Right cardiac atrium (tissue), 5 donors: ENCODE data around the gene SLC39A11. TPM values are rescaled to one million over a fixed set of nuclear protein-coding genes. Genes with fewer than 3 reads are reported as not detected.

Experiments
- ATAC-seq, 2 donors: fragments of 200-7000 bp; cut with Tn5 transposase; one replicate each; pipeline versions ENCODE4 v1.8.0 to v1.9.1; 2020; ENCODE audit warnings: moderate library complexity in 2 of 2, mild to moderate bottlenecking in 1 of 2
- DNase-seq, 3 donors: peaks; one replicate each; pipeline ENCODE4 v3.0.0-alpha.2; 2020
- H3K27ac ChIP-seq: one replicate; pipeline ENCODE4 v1.5.1; 2013; ENCODE audit warnings: mild to moderate bottlenecking, low read length, control low read depth, moderate library complexity
- H3K27me3 ChIP-seq: one replicate; pipeline ENCODE4 v1.6.1; 2013; ENCODE audit not compliant: control insufficient read depth, insufficient read depth
- H3K4me1 ChIP-seq: one replicate; pipeline ENCODE4 v1.6.1; 2013; ENCODE audit warnings: low read length; ENCODE audit not compliant: control insufficient read depth, insufficient read depth
- H3K4me3 ChIP-seq: one replicate; pipeline ENCODE4 v1.5.1; 2013; ENCODE audit warnings: low read length, control low read depth
- H3K9me3 ChIP-seq: one replicate; pipeline ENCODE4 v1.6.1; 2013; ENCODE audit warnings: low read length; ENCODE audit not compliant: control insufficient read depth
- WGBS: extraction: QIAGEN DNeasy Blood & Tissue Kit; methylation state at CpG from one replicate; pipeline ENCODE4 v1.1.7; 2013; 5-methylcytosine and 5-hydroxymethylcytosine counted together
- intact Hi-C, 4 donors: fragments of 100-400 bp; cut with DNase I; formaldehyde crosslinking; loops; one replicate each; pipeline versions ENCODE4 v1.11.0 to v1.14.0; 2022 to 2023
- polyA plus RNA-seq: library from polyadenylated mRNA; stranded (reverse); fragments of 200-250 nt; gene quantifications from one replicate; pipeline ENCODE4 v1.2.3, GENCODE V29; 2013
- total RNA-seq, 4 donors: library from RNA; stranded (reverse); fragmentation: NEBNext Ultra II Directional; extraction: Animal tissue kit (Norgen Biotek cat#: 25700); gene quantifications; one replicate each; pipeline ENCODE4 v1.2.1, GENCODE V29; 2021
- donor health status: healthy with polysubstance abuse.
- donor health status: DM: no; HTN: yes; CAD: no.
- donor health status: DM: no; HTN: no; CAD: no.
- donor health status: DM: no; HTN: yes; CAD: no; lungs with severe emphysema.
- donor health status: DM: yes; HTN: yes; CAD: no.

Gene SLC39A11
- total and polyA plus RNA-seq, 5 donors: 3.2 to 12.6 (median 9.9) TPM

DNA sequence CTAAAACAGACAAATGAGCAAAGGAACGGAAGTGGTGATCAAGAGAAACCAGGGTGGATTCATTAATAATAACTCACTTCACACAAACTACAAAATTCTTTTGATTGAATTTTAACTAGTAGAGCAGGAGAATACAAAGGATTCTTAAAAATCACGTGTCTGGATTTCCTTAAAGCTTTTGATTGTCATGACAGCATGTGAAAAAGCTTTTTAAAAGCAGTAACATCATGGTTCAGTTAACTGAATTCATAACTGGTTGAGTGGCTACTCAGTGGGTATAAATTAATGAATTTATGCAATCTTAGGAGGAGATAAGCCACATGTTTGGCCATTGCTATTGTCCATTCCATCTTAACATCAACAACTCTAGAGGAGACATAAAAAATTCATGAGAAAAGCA, 333.2 kb downstream of the SLC39A11 start:
- Histone ChIP-seq H3K4me1 (no peaks in the 10 kb centered on the region), H3K9me3 (no peaks in the 10 kb centered on the region), H3K4me3 (no peak overlapping the region), H3K27me3 (no peaks in the 10 kb centered on the region), H3K27ac (no peak overlapping the region)
- 83% methylated on average over 2 of the region's 2 CpGs for WGBS
- ATAC-seq (no peak), DNase-seq (no peak)
- intact Hi-C loops: no loop called here

GRCh38 chr17:72756256-72756655, 336.2 kb downstream of the SLC39A11 start:
- H3K4me1 ChIP-seq: no peaks in the 10 kb centered on the region
- no peak overlapping the region for H3K27ac ChIP-seq
- no peak overlapping the region for H3K4me3 ChIP-seq
- 98% methylated on average over 3 of the region's 3 CpGs for WGBS
- no peak for ATAC-seq
- no peaks in the 10 kb centered on the region for H3K27me3 ChIP-seq
- no peaks in the 10 kb centered on the region for H3K9me3 ChIP-seq
- intact Hi-C loops: no loop called here
- DNase-seq: no peak

GRCh38 chr17:72754513-72754912, 338.0 kb downstream of the SLC39A11 start:
- H3K27me3 ChIP-seq: no peaks in the 10 kb centered on the region
- no peaks in the 10 kb centered on the region for H3K9me3 ChIP-seq
- DNase-seq (no peak), ATAC-seq (no peak)
- H3K4me3 ChIP-seq: no peak overlapping the region
- intact Hi-C loops: no loop called here
- no peak overlapping the region for H3K27ac ChIP-seq
- WGBS: 81% methylated on average over 6 of the region's 6 CpGs
- no peaks in the 10 kb centered on the region for H3K4me1 ChIP-seq

- no peaks in the 10 kb centered on the region for H3K4me1 ChIP-seq
- no peaks in the 10 kb centered on the region for H3K9me3 ChIP-seq
- WGBS: 77% methylated on average over 5 of the region's 5 CpGs
- no peak overlapping the region for H3K27ac ChIP-seq
- H3K27me3 ChIP-seq: no peaks in the 10 kb centered on the region
- DNase-seq (no peak), ATAC-seq (no peak)
- H3K4me3 ChIP-seq: no peak overlapping the region
- intact Hi-C loops: no loop called here
Observed at GRCh38 chr17:72751746-72752145, 340.7 kb downstream of the SLC39A11 start.

DNA sequence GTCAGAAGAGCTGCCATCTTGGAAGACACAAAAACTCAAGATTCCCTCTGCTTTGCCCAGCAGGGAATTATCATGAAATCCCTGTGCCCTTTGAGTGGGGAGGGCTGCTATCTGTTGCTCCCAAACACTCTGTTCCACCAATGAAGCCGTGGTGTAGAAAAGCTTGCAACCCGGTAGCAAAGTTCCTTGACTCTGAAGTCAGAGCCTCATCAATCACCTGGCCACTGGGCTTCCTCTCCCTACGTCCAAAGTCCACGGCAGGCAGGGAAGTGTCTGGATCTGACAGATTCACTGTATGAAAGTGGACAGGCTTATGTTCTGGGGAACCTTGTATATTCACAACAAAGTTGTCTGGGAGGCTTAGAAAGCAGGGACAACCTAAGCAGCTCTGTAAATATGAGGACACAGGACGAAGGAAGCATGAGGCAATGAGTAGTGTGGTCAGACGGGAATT, 343.3 kb downstream of the SLC39A11 start:
- H3K4me3 ChIP-seq: no peak overlapping the region

GRCh38 chr17:72747501-72747900, 345.0 kb downstream of the SLC39A11 start:
- Histone ChIP-seq H3K27me3 (no peaks in the 10 kb centered on the region), H3K27ac (no peak overlapping the region), H3K4me1 (no peaks in the 10 kb centered on the region), H3K4me3 (no peak overlapping the region), H3K9me3 (no peaks in the 10 kb centered on the region)
- intact Hi-C loops: no loop called here
- DNase-seq (no peak), ATAC-seq (no peak)
- WGBS: 56% methylated on average over 5 of the region's 5 CpGs

More for the DNA sequence above, 343.3 kb downstream of the SLC39A11 start:
- Histone ChIP-seq H3K27me3 (no peaks in the 10 kb centered on the region), H3K27ac (no peak overlapping the region), H3K9me3 (no peaks in the 10 kb centered on the region), H3K4me1 (no peaks in the 10 kb centered on the region)
- intact Hi-C loops: no loop called here
- 80% methylated on average over 6 of the region's 6 CpGs for WGBS
- ATAC-seq (no peak), DNase-seq (no peak)

DNA sequence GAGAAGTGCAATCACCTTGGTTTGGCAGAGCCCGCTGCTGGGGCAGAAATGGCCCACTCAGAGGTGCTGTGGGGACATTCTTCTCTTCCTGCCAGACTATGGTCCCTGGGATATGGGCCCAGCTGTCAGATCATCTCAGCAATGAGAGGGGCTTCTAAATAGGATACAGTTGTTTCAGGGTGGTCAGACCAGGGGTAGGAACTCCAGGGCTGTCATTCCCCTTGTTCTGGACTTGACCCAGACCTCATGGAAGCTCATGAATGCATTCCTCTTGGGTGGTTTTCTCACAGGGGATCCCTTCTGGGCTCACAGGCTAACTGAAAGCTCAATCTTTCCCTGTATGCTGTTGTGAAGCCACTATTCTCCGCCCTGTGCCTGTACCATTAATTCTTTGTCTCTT, 347.2 kb downstream of the SLC39A11 start:
- H3K9me3 ChIP-seq: no peaks in the 10 kb centered on the region
- no peak overlapping the region for H3K27ac ChIP-seq
- no peaks in the 10 kb centered on the region for H3K27me3 ChIP-seq
- ATAC-seq (no peak), DNase-seq (no peak)
- intact Hi-C loops: no loop called here
- H3K4me1 ChIP-seq: no peaks in the 10 kb centered on the region
- no peak overlapping the region for H3K4me3 ChIP-seq
- WGBS: 99% methylated on average over 2 of the region's 2 CpGs

DNA sequence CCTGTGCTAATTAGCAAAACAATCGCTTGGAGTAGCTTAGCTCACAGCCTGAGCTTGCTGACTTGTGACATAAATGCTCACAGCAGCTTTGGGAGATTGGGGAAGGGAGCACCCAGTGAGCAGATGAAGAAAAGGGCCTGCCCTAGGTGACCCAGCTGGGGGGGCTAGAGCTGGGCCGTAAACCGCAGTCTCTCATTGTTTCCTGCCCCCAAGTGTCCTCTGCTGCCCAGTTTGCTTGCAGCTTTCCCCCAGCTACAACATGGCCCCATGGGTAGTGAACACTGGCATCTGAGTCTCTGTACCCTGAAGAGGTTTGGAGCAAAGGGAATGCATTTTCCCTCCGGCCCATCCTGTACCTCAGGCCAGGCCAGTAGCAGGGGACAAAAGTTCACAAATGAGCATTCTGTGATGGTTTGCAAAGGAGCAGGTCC, 349.4 kb downstream of the SLC39A11 start:
- Histone ChIP-seq H3K4me1 (no peaks in the 10 kb centered on the region), H3K4me3 (no peak overlapping the region), H3K27me3 (no peaks in the 10 kb centered on the region), H3K27ac (no peak overlapping the region), H3K9me3 (no peaks in the 10 kb centered on the region)
- 81% methylated on average over 4 of the region's 4 CpGs for WGBS
- no peak for ATAC-seq
- DNase-seq: no peak
- intact Hi-C loops: no loop called here

DNA sequence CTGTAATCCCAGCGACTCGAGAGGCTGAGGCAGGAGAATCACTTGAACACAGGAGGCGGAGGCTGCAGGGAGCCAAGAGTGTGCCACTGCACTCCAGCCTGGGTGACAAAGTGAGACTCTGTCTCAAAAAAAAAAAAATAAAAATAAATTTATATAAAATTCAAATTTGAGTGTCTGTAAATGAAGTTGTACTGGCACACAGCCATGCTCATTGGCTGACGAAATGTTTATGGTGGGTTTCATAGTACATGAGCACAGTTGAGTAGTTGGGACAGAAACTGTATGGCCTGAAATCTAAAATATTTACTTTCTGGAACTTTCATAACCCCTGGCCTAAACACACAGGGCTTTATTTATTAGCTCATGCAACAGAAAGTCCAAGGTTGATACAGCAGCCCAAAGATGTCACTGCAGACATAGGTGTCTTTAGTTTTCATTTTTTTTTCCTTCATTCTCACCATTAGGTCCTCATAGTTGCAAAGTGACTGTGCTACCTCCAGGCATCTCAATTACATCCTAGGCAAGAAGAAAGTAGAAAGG, 355.3 kb downstream of the SLC39A11 start:
- no peak overlapping the region for H3K4me3 ChIP-seq
- DNase-seq (no peak), ATAC-seq (no peak)
- no peaks in the 10 kb centered on the region for H3K4me1 ChIP-seq
- intact Hi-C loops: no loop called here
- H3K27me3 ChIP-seq: no peaks in the 10 kb centered on the region
- H3K27ac ChIP-seq: no peak overlapping the region
- H3K9me3 ChIP-seq: no peaks in the 10 kb centered on the region
- WGBS: 96% methylated on average over 4 of the region's 4 CpGs

DNA sequence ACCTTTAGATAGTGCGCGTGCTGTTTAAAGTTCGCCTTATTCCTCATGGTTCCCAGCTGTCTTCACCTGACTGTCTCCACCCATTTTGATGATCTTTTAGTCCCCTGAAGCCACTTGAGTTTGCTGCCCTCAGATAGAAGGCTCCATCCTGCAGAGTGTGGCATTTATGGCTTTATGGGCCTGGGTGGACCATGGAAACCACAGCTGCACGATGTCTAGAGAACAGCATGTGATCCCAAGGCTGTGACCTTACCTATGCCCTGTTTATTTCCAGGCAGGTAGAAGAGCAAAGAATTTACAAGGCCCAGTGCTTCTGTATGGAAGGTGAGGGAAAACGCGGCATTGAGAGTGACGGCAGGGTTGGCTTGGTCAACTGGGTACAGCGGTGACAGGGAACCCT, 356.9 kb downstream of the SLC39A11 start:
- Histone ChIP-seq H3K27me3 (no peaks in the 10 kb centered on the region), H3K9me3 (no peaks in the 10 kb centered on the region), H3K4me3 (no peak overlapping the region), H3K27ac (no peak overlapping the region), H3K4me1 (no peaks in the 10 kb centered on the region)
- WGBS: 92% methylated on average over 8 of the region's 8 CpGs
- no peak for ATAC-seq
- DNase-seq: no peak
- intact Hi-C loops: no loop called here

GRCh38 chr17:72735048-72735447, 357.4 kb downstream of the SLC39A11 start:
- Histone ChIP-seq H3K4me1 (no peaks in the 10 kb centered on the region), H3K9me3 (no peaks in the 10 kb centered on the region), H3K4me3 (no peak overlapping the region), H3K27me3 (no peaks in the 10 kb centered on the region), H3K27ac (no peak overlapping the region)
- WGBS: 90% methylated on average over 10 of the region's 10 CpGs
- DNase-seq (no peak), ATAC-seq (no peak)
- intact Hi-C loops: no loop called here

DNA sequence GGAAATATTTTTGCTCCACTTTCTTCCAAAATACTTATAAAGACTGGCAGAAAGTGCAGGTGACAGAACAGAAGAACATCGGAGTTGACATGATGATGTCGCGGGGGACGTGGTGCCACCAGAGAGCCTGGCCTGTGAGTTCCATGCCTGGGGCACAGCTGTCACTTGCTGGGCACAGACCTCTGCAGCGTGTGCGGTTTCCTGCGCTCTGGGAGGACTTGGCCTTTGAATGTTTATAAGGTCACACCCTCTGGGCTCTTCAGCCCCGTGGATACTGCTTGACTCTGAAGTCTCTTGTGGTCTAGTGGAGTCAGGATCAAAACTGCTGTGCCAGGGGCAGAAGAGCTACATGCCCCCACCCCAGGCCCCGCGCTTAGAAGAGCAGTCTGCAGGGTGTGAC, 357.9 kb downstream of the SLC39A11 start:
- Histone ChIP-seq H3K9me3 (no peaks in the 10 kb centered on the region), H3K27me3 (no peaks in the 10 kb centered on the region), H3K4me3 (no peak overlapping the region), H3K27ac (no peak overlapping the region), H3K4me1 (no peaks in the 10 kb centered on the region)
- ATAC-seq (no peak), DNase-seq (no peak)
- intact Hi-C loops: no loop called here
- WGBS: 85% methylated on average over 10 of the region's 10 CpGs
